Activated CD4-positive, alpha-beta T cell treated with anti-CD3 and anti-CD28 coated beads for 1 hour (primary cell): ENCODE data around the gene PCDH9.
"Not testable (repeated sequence)": the region's sequence is repeated elsewhere in the genome, so short reads cannot be mapped to it uniquely, and the experiment has no call there.

Experiments used
- DNase-seq: peaks from one replicate; pipeline ENCODE4 v3.0.0-alpha.2; 2020

The PCDH9 gene

GRCh38 chr13:66886264-66886663 lies 343.9 kb downstream of the PCDH9 start:
- no peak for DNase-seq

GRCh38 chr13:66881170-66881569 lies 349.0 kb downstream of the PCDH9 start:
- not testable (repeated sequence) for DNase-seq

- DNase-seq, result no peak
Observed at GRCh38 chr13:66879988-66880387, 350.1 kb downstream of the PCDH9 start.

GRCh38 chr13:66875264-66875663 lies 354.9 kb downstream of the PCDH9 start:
- no peak for DNase-seq

GRCh38 chr13:66864627-66865026 lies 365.5 kb downstream of the PCDH9 start:
- no peak for DNase-seq

- no peak for DNase-seq
Observed at GRCh38 chr13:66860878-66861417, 369.2 kb downstream of the PCDH9 start.

- no peak for DNase-seq
Observed at GRCh38 chr13:66859934-66860877, 369.9 kb downstream of the PCDH9 start.

- DNase-seq, result no peak
Observed at GRCh38 chr13:66859078-66859477, 371.1 kb downstream of the PCDH9 start.

- no peak for DNase-seq
Observed at GRCh38 chr13:66858163-66858562, 372.0 kb downstream of the PCDH9 start.

- no peak for DNase-seq
Observed at GRCh38 chr13:66855131-66855530, 375.0 kb downstream of the PCDH9 start.

- DNase-seq, result no peak
Observed at GRCh38 chr13:66853564-66853963, 376.6 kb downstream of the PCDH9 start.

- DNase-seq, result no peak
Observed at GRCh38 chr13:66849706-66850105, 380.4 kb downstream of the PCDH9 start.

- no peak for DNase-seq
Observed at GRCh38 chr13:66847541-66847940, 382.6 kb downstream of the PCDH9 start.

- DNase-seq, result no peak
Observed at GRCh38 chr13:66845393-66845792, 384.7 kb downstream of the PCDH9 start.

GRCh38 chr13:66844933-66845332 lies 385.2 kb downstream of the PCDH9 start:
- DNase-seq, result no peak

- no peak for DNase-seq
Observed at GRCh38 chr13:66842766-66843165, 387.4 kb downstream of the PCDH9 start.

- no peak for DNase-seq
Observed at GRCh38 chr13:66840621-66841020, 389.5 kb downstream of the PCDH9 start.

- no peak for DNase-seq
Observed at GRCh38 chr13:66837246-66837645, 392.9 kb downstream of the PCDH9 start.

GRCh38 chr13:66835040-66835628 lies 395.0 kb downstream of the PCDH9 start:
- DNase-seq, result no peak

GRCh38 chr13:66830940-66831716 lies 399.0 kb downstream of the PCDH9 start:
- DNase-seq, result no peak

GRCh38 chr13:66829803-66830202 lies 400.3 kb downstream of the PCDH9 start:
- no peak for DNase-seq

- DNase-seq, result no peak
Observed at GRCh38 chr13:66826398-66826797, 403.7 kb downstream of the PCDH9 start.

GRCh38 chr13:66821551-66821950 lies 408.6 kb downstream of the PCDH9 start:
- no peak for DNase-seq
